ENCODE data around the gene SLX1A.
"Not testable (repeated sequence)": the region's sequence is repeated elsewhere in the genome, so short reads cannot be mapped to it uniquely, and the experiment has no call there.

Gene SLX1A

DNA sequence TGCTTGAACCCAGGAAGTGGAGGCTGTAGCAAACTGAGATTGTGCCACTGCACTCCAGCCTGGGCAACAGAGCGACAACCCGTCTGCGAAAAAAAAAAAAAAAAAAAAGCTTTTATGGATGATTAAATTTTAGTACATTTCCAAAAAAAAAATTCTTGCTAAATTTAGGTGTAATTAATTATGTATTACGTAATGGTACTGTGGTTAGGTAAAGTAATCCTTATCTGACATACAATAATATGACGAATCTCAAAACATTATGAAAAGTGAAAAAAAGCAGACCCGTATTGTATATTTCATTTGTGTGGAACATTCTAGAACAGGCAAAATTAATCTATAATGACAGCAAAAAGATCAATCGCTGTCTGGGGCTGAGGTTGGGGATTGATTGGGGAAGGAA lies 20.6 kb upstream of the SLX1A start:
- CTCF ChIA-PET, result no interaction called here
- POLR2A ChIA-PET, result no interaction called here
- H3K4me3 ChIP-seq (ENCODE audit: low read depth, low read length), result no peak overlapping the region
- TF ChIP-seq, protein P1, sequence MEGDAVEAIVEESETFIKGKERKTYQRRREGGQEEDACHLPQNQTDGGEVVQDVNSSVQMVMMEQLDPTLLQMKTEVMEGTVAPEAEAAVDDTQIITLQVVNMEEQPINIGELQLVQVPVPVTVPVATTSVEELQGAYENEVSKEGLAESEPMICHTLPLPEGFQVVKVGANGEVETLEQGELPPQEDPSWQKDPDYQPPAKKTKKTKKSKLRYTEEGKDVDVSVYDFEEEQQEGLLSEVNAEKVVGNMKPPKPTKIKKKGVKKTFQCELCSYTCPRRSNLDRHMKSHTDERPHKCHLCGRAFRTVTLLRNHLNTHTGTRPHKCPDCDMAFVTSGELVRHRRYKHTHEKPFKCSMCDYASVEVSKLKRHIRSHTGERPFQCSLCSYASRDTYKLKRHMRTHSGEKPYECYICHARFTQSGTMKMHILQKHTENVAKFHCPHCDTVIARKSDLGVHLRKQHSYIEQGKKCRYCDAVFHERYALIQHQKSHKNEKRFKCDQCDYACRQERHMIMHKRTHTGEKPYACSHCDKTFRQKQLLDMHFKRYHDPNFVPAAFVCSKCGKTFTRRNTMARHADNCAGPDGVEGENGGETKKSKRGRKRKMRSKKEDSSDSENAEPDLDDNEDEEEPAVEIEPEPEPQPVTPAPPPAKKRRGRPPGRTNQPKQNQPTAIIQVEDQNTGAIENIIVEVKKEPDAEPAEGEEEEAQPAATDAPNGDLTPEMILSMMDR (IDR thresholded peaks at IDR 0.05; ENCODE audit: insufficient read depth, low read length, missing control alignments), result no peak
- no peak for DNase-seq (ENCODE audit: low read depth, low spot score)

DNA sequence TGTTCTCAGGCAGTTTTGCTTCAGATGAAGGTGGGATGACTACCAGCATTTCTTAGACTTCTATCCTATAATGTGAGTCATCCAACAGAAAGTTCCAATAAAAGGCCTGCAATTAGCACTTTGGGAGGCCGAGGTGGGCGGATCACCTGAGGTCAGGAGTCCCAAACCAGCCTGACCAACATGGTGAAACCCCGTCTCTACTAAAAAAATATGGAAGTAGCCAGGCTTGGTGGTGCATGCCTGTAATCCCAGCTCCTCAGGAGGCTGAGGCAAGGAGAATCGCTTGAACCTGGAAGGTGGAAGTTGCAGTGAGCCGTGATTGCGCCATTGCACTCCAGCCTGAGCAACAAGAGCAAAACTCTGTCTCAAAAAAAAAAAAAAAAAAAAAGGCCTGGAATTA lies 16.8 kb upstream of the SLX1A start:
- H3K4me3 ChIP-seq (ENCODE audit: low read depth, low read length); POLR2A ChIA-PET; DNase-seq (ENCODE audit: low read depth, low spot score): not testable (repeated sequence)
- CTCF ChIA-PET, result interaction anchor here (1.2 kb wide), 1 partner anchor 11 kb away, joined by 4 read pairs; no protein-coding TSS in a partner anchor

DNA sequence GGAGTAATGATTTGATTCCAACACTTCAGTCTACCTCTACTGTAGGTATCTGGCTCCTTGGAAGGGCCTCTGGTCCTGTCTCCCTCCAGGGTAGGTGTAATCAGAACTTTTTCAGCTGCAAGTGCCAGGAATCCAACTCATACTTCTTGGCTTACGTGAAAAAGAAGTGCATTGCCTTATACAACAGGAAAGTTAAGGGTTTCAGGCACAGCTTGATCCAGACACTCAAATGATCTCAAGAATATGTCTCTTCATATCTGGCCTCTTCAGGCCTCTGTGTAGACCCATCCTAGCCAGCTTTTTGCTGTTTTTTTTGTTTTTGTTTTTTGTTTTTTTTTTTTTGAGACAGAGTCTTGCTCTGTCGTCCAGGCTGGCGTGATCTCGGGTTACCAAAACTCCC lies 14.5 kb upstream of the SLX1A start:
- ChIA-PET POLR2A (no interaction called here), CTCF (interaction anchor here (0.8 kb wide), 1 partner anchor 9 kb away, joined by 3 read pairs; no protein-coding TSS in a partner anchor)
- no peak overlapping the region for H3K4me3 ChIP-seq (ENCODE audit: low read depth, low read length)
- no peak for DNase-seq (ENCODE audit: low read depth, low spot score)
- TF ChIP-seq, protein P1 (IDR thresholded peaks at IDR 0.05; ENCODE audit: insufficient read depth, low read length, missing control alignments), result no peak

DNA sequence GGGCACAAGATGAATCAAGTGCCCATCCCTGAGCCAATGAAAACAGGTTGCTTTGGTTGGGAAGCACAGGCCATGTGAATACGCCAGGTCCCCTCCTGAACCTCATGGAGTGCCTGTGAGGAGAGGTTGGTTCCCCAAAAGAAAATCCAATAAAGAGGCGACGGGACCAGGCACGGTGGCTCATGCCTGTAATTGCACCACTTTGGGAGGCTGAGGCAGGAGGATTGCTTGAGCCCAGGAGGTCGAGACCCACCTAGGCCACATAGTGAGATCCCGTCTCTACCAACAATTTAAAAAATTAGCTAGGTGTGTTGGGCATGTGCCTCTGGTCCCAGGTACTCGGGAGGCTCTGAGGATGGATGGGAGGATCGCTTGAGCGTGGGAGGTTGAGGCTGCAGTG lies 13.7 kb upstream of the SLX1A start:
- H3K4me3 ChIP-seq (ENCODE audit: low read depth, low read length), result no peak overlapping the region
- ChIA-PET CTCF (no interaction called here), POLR2A (no interaction called here)
- no peak for DNase-seq (ENCODE audit: low read depth, low spot score)
- TF ChIP-seq, protein P1 (IDR thresholded peaks at IDR 0.05; ENCODE audit: insufficient read depth, low read length, missing control alignments), result no peak

DNA sequence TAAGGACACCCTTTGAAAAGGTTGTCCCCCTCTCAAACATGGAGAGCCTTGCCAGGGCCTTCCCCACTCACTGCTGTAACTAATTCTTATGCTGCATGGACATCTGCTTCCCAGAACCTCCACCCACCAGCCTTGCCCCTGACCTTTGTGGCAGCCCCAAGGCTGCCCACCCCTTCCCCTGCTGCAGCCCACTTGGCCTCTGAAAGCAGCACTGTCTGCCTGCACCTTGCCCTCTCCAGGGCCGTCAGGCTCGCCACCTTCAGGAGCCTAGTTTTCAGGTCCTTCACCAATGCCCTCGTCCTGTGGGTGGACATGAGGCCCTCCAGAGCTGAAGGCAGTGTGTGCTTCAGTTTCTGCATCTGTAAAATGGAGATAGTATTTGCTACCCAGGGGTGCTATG lies 12.9 kb upstream of the SLX1A start:
- POLR2A ChIA-PET, result interaction anchor here (0.6 kb wide), 1 partner anchor 577 kb away, joined by 3 read pairs; no protein-coding TSS in a partner anchor
- CTCF ChIA-PET, result no interaction called here
- DNase-seq (ENCODE audit: low read depth, low spot score), result no peak
- TF ChIP-seq, protein P1 (IDR thresholded peaks at IDR 0.05; ENCODE audit: insufficient read depth, low read length, missing control alignments), result no peak
- H3K4me3 ChIP-seq (ENCODE audit: low read depth, low read length), result no peak overlapping the region

DNA sequence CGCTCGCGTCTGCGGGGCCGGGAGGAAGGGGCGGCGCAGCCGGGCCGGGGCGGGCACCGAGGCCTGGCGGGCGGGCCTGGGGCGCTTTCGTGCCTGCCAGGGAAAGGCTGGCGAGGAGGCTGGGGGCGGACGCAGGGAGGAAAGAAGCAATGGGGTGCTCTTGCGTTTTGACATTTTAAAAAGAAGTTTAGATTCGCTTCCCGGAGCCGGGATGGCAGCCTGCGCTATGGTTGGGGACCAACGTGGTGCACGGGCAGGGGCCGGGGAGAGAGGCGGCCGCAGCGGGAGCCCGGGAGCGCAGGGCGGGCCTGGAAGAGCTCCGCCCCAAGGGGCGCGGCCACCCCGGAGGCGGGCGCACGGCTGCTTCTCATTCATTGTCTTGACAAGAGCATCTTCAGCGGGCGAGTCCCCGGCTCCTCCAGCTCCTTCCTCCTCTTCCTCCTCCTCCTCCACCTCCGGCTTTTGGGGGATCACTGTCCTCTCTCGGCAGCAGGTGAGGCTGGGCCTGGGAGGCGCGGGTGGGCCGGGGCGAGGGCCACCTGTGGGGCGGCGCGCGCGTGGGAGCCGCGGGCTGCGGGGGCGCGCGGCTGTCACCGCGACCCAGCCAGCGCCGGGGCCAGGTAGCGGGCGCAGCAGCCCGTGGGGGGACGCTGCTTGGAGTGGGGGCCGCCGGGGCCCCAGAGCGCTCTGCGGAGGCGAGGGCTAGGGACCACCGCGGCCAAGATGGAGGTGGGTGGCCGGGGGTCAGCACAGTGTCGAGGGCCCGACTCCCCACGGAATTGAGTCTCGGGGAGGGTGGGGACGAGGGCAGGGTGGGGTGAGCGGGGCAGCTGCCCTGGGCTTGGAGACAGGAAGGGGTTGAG lies 10.2 kb upstream of the SLX1A start, which contains the start of gene CORO1A:
TSS of gene CORO1A (plus strand) at position 370 of the 863 bp plus-strand sequence. CDS start 1,608 bp downstream, outside the sequence.
- ChIA-PET POLR2A (no interaction called here), CTCF (no interaction called here)
- DNase-seq (ENCODE audit: low read depth, low spot score), result no peak
- H3K4me3 ChIP-seq (ENCODE audit: low read depth, low read length), result peak within 1 kb of the TSS; percentile 62
- TF ChIP-seq, protein P1 (IDR thresholded peaks at IDR 0.05; ENCODE audit: insufficient read depth, low read length, missing control alignments), result no peak
